ENCODE results near the gene PDE3A. TPM values are rescaled to one million over a fixed set of nuclear protein-coding genes. Genes with fewer than 3 reads are reported as not detected.

The PDE3A gene
- total and polyA plus RNA-seq, 2 donors from 2014 or later = 3.3 to 18.3 TPM

DNA sequence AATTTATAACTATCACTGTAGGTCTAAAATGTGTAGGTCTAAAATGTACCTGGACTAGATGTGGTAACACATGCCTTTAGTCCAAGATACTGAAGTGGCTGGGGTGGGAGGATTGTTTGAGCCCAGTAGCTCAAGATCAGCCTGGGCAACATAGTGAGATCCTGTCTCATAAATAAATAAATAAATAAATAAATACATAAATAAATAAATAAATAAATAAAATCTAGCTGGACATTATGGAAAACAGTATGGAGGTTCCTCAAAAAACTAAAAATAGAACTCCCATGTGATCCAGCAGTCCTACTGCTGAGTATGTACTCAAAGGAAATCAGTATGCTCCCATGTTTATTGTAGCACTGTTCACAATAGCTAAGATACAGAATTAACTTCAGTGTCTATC, 24.0 kb downstream of the PDE3A start:
- intact Hi-C loops (cut with DNase I) = no loop called here
- no peak for FAIRE-seq
- Histone ChIP-seq H3K4me1 (ENCODE audit: control insufficient read depth in 2 of 3, insufficient read depth in 2 of 3, low read depth in 1 of 3, low read length in 3 of 3) (peaks cover 0 to 11% (median 2%) of the 10 kb centered on the region in 3 donors), H3K36me3 (ENCODE audit: control insufficient read depth in 2 of 3, insufficient read depth in 3 of 3, low read length in 3 of 3) (no peaks in the 10 kb centered on the region), H3K27ac (ENCODE audit: low read depth in 2 of 2, low read length in 2 of 2) (no peak overlapping the region), H3K27me3 (ENCODE audit: control insufficient read depth, insufficient read depth, low read length) (no peaks in the 10 kb centered on the region), H3K9ac (ENCODE audit: low read length in 3 of 3) (no peak overlapping the region), H3K4me3 (ENCODE audit: low read length in 3 of 3) (no peak overlapping the region), H3K9me3 (ENCODE audit: control insufficient read depth in 2 of 3, insufficient read depth in 1 of 3, low read length in 3 of 3) (no peaks in the 10 kb centered on the region)
- TF ChIP-seq, protein P1, sequence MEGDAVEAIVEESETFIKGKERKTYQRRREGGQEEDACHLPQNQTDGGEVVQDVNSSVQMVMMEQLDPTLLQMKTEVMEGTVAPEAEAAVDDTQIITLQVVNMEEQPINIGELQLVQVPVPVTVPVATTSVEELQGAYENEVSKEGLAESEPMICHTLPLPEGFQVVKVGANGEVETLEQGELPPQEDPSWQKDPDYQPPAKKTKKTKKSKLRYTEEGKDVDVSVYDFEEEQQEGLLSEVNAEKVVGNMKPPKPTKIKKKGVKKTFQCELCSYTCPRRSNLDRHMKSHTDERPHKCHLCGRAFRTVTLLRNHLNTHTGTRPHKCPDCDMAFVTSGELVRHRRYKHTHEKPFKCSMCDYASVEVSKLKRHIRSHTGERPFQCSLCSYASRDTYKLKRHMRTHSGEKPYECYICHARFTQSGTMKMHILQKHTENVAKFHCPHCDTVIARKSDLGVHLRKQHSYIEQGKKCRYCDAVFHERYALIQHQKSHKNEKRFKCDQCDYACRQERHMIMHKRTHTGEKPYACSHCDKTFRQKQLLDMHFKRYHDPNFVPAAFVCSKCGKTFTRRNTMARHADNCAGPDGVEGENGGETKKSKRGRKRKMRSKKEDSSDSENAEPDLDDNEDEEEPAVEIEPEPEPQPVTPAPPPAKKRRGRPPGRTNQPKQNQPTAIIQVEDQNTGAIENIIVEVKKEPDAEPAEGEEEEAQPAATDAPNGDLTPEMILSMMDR (IDR thresholded peaks at IDR 0.05; ENCODE audit: borderline replicate concordance, extremely low read depth, insufficient read depth) = no peak
- DNase-seq = no peak

DNA sequence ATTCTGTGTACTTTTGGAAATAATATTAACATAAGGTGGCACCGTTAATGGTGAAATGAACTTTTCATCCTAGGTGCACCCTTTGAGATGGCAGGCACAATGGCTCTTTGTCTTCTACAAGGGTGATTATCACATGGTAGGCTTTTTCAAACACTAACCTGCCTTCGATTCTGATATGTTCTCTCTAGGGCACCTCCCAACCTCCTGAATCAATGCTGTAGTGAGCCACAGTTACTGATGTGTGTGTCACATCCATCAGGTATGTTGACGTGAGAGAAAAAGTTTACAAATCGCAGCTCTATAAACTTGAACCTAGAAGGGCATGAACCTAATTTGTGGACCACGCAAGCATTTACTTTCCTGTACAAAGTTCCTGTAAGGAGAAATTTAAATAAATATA, 25.4 kb downstream of the PDE3A start:
- FAIRE-seq = no peak
- intact Hi-C loops (cut with DNase I) = no loop called here
- no peaks in the 10 kb centered on the region for H3K36me3 ChIP-seq (ENCODE audit: control insufficient read depth in 2 of 3, insufficient read depth in 3 of 3, low read length in 3 of 3)

DNA sequence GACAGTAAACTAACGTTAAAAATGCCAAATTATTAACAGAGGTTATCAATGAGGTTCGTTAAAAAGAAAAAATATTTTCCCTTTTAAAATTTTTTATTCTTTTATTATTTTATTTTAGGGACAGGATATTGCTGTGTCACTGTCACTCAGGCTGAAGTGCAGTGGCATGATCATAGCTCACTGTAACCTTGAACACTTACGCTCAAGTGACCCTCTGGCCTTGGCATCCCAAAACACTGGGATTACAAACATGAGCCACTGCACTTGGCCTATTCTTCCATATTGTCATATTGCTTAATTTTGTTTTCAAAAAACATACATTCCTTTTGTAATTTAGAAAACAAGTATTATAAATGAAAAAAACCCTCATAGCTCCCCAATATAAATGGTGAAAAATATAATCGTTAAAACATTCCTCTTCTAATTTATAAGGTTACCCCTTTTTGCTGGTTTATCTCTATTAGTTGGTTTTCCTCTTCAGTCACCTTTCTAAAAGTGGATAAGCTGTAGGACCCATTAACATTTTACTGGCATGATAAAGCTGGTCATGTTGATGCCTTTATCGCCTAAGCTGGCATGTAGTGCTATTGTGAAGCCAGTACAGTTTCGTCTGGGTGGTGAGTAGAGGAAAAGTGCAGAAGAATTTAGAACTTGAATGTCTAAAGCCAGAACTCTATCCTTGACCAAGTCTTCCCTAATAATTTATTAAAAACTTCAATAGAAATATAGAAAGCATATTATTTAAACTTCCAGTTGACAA, 27.6 kb downstream of the PDE3A start:
- FAIRE-seq = no peak
- intact Hi-C loops (cut with DNase I) = no loop called here
- H3K27me3 ChIP-seq (ENCODE audit: control insufficient read depth, insufficient read depth, low read length) = no peaks in the 10 kb centered on the region

More for the DNA sequence above, 25.4 kb downstream of the PDE3A start:
- H3K27ac ChIP-seq (ENCODE audit: low read depth in 2 of 2, low read length in 2 of 2) = no peak overlapping the region
- H3K27me3 ChIP-seq (ENCODE audit: control insufficient read depth, insufficient read depth, low read length) = no peaks in the 10 kb centered on the region
- H3K4me1 ChIP-seq (ENCODE audit: control insufficient read depth in 2 of 3, insufficient read depth in 2 of 3, low read depth in 1 of 3, low read length in 3 of 3) = peaks cover 0 to 11% (median 2%) of the 10 kb centered on the region in 3 donors
- H3K4me3 ChIP-seq (ENCODE audit: low read length in 3 of 3) = no peak overlapping the region
- H3K9ac ChIP-seq (ENCODE audit: low read length in 3 of 3) = no peak overlapping the region
- TF ChIP-seq, protein P1 (IDR thresholded peaks at IDR 0.05; ENCODE audit: borderline replicate concordance, extremely low read depth, insufficient read depth) = no peak
- no peaks in the 10 kb centered on the region for H3K9me3 ChIP-seq (ENCODE audit: control insufficient read depth in 2 of 3, insufficient read depth in 1 of 3, low read length in 3 of 3)
- no peak for DNase-seq

More for the DNA sequence above, 27.6 kb downstream of the PDE3A start:
- TF ChIP-seq, protein P1 (IDR thresholded peaks at IDR 0.05; ENCODE audit: borderline replicate concordance, extremely low read depth, insufficient read depth) = no peak
- DNase-seq = no peak
- Histone ChIP-seq H3K4me1 (ENCODE audit: control insufficient read depth in 2 of 3, insufficient read depth in 2 of 3, low read depth in 1 of 3, low read length in 3 of 3) (no peaks in the 10 kb centered on the region), H3K9me3 (ENCODE audit: control insufficient read depth in 2 of 3, insufficient read depth in 1 of 3, low read length in 3 of 3) (no peaks in the 10 kb centered on the region), H3K27ac (ENCODE audit: low read depth in 2 of 2, low read length in 2 of 2) (no peak overlapping the region), H3K9ac (ENCODE audit: low read length in 3 of 3) (no peak overlapping the region), H3K36me3 (ENCODE audit: control insufficient read depth in 2 of 3, insufficient read depth in 3 of 3, low read length in 3 of 3) (no peaks in the 10 kb centered on the region), H3K4me3 (ENCODE audit: low read length in 3 of 3) (no peak overlapping the region)

Measured in kidney (tissue), 14 donors.